Measurements from ENCODE around the gene MARCO.
"Not testable (repeated sequence)": the region's sequence is repeated elsewhere in the genome, so short reads cannot be mapped to it uniquely, and the experiment has no call there.

The MARCO gene

DNA sequence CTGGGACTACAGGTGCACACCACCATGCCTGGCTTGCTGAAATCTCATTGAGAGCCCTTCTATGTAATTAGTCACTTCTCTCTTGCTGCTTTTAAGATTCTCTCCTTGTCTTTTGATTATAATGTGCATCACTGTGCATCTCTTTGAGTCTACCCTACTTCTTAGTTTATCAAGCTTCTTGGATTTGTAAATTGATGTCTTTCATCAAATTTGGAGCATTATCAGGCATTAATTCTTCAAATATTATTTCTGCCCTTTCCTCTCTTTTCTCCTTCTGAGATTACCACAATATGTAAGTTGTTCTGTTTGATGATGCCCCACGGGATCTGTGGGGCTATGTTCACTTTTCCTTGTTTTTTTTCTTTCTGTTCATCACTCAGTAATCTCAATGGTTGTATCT lies 9.0 kb upstream of the MARCO start:
- DNase-seq = no peak

DNA sequence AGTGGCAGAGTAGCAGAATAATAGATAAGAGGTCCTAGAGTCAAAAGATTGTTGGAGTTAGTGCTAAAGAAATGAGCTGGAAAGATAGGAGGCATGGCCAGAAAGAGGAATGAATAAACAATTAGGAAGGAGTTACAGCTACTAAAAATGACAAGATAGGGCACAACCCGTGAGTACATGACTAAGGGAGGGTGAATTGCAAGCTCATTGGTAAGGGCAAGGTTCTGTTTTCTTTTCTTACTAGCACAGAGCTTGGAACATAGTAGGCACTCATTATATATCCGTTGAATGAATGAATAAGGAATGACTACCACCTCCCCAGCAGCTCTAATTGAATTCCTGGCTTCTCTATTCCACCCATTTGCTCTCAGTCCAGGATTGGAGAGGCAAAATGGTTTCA lies 5.7 kb upstream of the MARCO start:
- DNase-seq = no peak

DNA sequence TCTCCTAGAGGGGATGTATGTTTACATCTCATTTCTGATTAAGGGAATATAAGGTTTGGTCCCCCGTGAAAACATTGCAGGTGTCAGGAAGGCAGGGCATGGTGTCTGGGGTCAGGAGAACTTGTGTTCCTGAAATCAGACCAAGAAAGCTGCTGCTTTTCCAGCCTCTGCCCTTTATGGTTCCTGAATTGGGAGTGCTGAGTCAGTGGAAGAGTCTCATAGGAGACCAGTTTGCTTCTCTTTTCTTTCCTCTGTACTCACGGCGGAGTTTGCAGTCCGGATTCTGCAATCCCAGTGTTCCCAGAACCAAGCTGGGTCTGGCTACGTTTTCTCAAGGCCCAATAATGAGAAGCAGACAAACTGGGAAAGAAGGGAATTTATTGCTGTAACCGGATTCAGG lies 5.1 kb upstream of the MARCO start:
- DNase-seq = no peak

DNA sequence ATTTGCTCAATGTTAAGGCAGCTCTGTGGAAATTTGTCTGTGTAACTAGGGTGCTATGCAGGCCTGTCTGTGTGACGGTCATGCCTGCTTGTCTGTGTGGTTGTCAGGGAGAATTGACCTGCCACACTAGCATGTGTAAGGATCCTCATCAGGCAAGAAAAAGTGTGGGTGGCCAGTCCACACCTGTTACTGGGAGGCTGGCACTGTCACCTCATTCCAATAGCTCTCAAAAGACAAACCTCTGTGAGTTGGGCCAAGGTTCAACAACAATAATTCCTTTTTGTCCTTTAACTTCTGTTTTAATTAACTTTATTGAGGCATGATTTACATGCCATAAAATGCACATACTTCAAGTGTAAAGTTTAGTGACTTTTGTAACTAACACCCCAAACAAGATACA lies 4.2 kb upstream of the MARCO start:
- no peak for DNase-seq

DNA sequence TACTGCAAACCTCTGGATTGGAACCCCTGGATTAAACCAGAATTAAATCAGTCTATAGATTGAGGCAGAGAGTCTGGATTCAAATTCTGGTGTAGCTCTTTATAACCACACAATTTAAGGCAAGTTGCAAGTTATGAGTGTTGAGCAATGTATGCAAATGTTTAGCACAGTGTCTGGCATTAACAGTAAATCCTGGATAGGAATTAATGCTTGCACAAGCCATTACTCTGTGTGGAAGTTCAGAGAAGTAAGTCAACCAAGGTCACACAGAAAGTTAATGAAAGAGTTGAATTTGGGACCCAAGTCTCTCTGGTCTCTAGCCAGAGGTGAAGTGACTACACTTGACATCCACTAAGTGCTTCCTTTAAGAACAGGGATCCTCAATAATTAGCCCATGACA lies 2.0 kb upstream of the MARCO start:
- DNase-seq = no peak

DNA sequence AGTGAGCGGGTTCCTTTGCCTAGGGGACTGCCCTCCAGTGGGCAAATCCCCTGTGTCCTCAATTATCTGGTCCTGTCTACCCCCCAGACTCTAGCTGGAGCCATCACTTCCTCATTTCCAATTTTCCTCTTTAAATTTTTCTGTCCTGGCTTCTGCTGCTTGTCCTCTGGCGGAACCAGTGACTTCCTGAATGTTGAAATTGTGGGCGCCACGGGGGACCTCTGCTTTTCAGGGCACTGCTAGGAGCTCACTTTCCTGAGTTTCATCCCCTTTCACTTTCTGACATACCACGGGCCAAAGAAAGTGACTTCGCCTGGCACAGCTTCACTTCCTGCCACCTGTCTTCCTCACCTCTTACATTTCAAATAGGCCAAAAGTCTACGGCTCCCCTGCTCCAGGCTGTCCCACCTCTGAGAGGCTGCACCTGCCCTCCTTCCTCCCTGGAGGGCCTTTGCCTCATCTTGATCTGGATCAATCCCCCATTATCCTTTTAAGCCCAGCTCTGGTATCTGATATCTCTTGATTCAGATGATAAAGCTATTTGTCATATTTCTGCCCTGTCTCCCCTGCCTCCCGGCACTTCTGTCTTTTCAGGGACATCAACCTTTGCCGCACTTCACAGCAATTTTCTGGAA lies 1.4 kb upstream of the MARCO start:
- DNase-seq = no peak

DNA sequence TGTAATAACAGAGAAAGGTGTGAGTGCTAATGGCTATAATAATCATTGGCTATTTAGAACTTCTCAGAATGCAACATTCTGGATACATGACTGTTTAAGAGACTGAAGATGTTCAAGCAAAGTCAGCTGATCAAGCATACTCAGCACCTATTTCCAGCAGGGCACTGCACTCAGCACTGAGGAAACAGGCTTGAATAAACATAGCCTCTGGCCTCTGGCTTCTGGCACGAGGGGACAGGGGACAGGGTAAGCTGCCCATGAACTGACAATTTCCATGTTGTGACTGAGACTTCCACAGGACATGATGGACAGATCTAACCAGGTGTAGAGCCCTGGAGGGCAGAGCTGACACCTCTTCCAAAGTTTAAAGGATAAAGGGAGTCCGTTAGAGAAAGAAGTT lies 1.3 kb downstream of the MARCO start:
- no peak for DNase-seq

DNA sequence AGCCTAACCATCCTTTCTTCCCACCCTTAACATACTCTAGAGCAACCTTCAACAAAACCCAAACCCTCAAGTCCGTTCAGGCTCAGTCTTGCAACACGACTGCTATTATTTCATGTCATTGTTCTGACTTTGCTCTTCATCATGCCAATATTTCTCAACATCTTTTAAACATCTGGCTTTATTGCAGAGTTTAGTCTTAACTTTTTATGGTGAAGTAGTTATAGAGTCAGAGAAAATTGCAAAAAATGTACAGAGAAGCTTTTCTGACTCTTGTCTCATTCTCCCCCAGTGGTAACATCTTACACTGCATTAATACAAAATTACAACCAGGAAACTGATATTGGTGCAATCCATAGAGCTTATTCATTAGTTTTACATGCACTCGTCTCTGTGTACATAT lies 3.9 kb downstream of the MARCO start:
- DNase-seq = no peak

DNA sequence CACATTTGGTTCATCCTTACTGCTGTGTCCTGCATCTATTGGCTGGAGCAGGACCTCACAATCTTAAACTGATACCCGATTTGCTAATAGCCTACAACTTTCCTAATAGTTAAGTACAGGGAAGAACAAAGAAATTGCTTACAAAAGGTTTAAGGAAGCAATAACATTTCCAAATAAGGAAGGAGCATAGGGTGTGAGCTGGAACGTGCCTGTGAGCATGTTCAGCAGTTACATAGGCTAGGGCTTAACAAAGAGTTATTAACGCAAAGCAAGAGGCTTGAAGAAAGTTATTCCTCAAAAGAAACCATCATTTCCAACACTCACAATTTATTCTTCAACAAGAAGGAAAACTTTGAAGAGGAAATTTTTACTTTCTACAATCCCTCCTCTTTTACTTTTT lies 6.3 kb downstream of the MARCO start:
- not testable (repeated sequence) for DNase-seq

DNA sequence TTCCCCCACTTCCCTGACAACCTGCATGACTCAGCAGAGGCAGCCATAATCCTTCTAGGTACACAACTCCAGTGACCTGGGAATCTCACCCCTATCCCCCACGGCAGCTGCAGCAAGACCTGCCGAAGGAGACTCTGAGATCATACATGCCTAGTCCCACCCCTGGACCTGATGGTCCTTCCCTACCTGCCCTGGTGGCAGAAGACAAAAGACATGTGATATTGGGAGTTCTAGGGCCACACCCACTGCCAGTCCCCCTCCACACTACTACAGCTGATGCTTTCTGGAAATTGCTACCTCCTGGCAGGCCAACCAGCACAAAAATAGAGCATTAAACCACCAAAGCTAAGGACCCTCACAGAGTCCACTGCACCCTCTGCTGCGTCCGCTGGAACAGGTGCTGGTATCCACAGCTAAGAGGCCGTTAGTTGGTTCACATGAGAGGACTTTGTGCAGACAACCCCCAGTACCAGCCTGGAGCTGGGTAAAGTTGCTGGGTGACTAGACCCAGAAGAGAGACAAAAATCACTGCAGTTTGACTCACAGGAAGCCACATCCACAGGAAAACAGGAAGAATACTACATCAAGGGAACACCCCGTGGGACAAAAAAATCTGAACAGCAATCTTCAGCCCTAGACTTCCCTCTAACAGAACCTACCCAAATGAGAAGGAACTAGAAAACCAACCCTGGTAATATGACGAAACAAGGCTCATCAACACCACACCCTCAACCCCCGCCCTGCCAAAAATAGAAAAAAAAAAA lies 12.5 kb downstream of the MARCO start:
- no peak for DNase-seq

DNA sequence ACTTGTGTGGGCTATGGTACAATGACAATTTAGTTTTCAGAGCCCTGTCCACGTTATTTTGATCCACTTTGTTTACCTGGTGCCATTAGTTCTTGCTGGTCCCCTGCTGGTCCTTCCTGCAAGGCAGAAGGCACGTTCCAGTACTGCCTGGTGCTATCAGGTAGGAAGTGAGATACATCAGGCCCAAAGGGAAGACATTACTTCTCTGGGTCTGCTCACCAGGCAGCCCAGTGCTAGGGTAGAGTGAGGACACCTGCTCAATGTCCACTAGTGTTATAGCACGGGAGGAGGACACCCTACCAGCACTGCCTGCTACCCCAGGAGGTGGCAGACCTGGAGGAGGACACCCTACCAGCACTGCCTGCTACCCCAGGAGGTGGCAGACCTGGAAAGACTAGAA lies 23.7 kb downstream of the MARCO start:
- DNase-seq = no peak

DNA sequence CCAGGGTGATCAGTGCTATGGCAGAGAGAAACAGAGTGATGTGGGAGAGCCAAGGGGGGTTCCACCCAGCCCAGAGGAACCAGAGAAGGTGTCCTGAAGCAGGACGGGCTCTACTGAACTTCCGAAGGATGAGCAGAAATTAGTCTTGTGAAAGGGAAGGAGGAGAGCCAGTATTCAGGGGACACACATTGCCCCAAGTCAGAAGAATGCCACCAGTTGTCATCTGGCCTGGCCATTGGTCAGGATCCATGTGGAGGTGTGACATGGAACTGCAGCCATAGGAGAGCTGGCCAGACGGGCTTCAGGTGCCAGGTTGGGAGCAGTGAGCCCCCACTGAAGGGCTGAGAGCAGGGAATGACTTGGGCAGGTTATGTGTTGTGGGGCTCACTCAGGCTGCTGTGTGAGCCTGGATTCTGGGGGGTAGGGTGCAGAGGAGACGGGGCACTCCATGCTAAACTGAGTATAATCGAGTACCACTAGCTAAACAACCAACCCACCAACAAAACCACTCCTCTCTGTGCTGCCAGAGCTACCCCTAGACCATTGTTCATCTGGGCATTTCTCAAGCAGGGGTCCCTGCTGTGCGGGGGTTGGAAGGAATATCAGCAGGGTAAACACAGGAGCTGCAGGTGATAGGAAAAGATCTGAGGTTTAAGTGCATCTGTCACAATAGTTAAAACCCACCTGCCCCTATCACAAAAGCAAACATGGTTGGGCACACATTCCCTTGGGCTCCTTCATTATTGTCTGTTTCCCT lies 25.3 kb downstream of the MARCO start:
- DNase-seq = no peak

DNA sequence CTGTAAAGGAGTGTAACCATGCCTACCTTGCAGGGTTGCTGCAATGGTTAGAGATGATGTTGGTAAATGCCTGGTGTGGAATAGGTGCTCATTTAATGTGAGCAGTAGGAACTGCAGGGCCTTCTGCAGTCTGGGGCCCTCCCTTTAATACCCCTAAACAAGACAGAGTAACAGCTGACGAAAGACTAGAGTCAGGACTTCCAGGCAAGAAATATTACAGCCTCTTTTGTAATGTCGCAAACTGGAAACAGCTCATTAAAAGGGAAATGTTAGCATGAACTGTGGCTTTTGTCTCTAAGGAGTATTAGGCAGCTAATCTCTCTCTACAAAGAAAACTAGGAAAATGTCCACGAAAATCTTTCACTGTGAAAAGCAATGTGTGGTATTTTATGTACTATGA lies 26.0 kb downstream of the MARCO start:
- DNase-seq = no peak

DNA sequence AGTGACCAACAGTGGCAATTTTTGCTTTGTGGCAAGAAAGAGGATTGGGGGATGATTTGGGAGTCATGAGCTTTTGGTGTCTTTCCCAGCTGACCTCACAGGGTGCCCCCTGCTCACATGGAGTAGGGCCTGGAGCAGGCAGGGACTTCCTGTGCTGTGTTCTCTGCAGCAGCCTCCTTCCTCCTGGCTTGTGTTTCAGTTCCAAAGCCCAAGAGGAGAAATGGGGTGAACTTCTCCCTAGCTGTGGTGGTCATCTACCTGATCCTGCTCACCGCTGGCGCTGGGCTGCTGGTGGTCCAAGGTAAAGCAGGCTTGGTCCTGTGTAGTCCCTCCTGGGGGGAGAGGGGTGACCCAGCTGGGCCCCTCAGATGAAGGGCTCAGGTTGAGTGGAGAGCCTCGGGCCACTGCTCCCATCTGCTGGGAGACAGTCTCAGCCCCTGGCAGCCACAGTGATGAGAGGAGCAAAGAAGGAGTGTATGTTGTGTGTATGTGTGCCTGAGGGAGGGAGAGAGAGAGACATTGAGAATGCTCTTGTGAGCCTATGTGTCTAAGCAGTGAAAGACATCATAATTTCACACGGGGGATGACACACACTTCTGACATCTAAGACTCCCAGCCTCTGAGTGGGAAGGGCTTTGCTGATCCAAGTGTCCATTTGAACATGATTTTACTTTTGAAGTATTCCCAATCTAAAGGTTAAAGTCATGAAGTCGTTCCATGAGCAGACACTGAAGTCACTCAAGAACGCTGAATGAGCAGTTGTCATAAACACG lies 27.2 kb downstream of the MARCO start:
- DNase-seq = no peak

DNA sequence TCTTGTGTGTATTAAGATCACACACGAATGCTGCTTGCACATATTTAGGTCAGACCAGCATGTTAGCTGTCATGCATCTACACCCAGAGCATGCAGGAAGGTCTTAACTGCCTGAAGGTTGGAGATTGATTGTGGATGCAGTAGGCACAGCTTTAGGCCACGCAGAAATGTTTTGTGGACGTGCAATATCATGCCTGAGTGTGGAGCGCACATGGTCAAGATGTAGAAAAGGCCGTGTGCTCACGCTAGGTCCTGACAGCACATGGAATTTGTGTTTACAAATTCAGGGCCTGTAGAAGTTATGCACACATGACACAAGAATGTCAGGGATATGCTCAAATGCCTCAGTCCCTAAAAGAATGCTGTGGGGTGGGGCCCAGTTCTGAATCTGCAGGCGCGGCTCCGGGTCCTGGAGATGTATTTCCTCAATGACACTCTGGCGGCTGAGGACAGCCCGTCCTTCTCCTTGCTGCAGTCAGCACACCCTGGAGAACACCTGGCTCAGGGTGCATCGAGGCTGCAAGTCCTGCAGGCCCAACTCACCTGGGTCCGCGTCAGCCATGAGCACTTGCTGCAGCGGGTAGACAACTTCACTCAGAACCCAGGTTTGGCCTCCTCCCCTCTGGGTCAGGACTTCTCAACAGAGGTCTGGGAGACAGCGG lies 27.9 kb downstream of the MARCO start:
- no peak for DNase-seq

DNA sequence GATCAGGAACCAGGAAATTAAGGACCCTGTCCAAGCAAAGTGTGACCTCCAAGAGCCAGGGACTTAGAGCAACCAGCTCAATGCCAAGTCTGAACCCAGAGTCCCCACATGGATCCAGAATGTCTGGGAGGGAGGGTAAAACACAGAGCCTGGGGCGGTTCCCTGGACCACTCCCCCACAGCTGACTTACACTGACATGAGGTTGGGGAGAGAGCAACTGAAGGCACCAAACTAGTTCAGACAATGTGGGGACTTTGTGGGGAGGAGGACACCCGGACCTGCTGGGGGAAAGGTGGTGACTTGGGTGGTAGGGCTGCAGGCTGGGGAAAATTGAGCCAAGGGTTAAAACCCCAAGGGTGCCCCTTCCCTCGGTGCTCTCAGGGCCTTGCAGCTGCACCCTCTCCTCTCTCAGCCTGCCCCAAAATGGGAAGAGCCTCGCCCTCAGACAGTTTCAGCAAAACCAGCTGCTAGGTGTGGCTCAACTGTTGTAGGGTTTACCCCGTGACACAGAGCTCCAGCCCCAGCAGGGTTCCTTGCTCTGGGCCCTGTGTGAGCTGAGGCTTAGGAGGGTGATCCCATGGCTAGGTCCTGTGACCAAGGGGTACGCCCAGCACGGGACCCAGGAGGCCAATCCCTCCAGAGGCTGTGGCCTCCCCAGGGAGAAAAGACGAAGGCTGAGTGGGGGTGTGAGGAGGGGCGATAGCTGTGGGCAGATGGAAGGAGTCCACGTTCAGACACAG lies 28.6 kb downstream of the MARCO start:
- DNase-seq = no peak

DNA sequence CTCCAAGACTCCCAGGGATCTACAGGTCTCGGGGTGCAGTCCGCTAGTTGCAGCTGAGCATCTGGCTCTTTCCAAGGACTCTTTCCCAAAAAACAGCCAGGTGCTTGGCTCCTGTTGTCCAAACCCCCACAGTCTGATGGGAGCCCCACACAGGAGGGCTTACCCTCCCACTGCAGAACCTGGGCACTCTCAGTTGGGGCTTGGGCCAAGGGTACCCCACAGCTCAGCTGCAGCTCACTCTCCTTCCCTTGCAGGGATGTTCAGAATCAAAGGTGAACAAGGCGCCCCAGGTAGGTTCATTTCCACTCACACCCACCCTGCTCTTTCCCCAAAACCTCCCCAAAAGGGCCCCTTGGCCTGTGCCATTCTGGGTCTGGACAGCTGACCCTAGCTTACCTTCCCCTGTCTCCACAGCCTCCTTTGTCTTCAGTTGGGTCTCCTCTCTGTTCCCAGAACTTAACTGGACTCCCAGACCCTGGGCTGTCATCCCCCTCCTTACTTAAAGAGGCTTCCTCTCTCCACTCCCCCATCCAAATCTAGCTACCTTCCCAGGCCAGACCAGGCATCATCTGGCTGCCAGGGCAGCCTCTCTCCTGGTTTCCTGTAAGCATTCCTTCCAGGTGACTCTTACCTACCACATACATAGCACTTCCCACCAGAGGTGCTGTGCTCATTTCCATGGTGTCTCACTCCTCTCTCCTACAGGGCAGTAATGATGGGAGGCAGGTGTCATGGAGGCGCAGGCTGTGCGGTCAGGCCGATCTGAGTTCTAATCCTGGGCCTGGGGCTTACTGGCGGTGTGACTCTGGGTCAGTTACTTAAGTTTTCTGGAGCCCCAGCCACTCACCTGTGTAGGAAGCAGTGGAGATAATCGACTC lies 29.5 kb downstream of the MARCO start:
- no peak for DNase-seq

DNA sequence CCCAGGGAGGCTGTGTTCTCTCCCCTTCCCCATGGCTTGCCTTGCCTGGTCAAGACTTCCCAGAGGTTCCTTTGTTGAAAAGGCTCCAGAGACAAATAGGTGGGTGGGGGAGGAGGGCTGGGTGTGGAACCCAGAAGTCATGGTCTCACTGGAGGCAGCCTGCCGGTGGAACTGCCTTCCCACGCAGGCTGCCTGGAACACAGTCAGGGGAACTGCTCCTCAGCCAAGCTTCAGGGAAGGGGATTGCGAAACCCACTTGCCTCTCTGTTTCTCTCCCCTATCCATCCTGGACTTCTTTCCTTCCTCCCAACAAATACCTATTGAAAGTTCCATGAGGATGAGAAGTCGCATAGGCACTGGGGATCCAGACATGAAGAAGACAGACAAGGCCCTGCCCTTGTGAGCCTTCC lies 31.6 kb downstream of the MARCO start:
- DNase-seq = no peak

DNA sequence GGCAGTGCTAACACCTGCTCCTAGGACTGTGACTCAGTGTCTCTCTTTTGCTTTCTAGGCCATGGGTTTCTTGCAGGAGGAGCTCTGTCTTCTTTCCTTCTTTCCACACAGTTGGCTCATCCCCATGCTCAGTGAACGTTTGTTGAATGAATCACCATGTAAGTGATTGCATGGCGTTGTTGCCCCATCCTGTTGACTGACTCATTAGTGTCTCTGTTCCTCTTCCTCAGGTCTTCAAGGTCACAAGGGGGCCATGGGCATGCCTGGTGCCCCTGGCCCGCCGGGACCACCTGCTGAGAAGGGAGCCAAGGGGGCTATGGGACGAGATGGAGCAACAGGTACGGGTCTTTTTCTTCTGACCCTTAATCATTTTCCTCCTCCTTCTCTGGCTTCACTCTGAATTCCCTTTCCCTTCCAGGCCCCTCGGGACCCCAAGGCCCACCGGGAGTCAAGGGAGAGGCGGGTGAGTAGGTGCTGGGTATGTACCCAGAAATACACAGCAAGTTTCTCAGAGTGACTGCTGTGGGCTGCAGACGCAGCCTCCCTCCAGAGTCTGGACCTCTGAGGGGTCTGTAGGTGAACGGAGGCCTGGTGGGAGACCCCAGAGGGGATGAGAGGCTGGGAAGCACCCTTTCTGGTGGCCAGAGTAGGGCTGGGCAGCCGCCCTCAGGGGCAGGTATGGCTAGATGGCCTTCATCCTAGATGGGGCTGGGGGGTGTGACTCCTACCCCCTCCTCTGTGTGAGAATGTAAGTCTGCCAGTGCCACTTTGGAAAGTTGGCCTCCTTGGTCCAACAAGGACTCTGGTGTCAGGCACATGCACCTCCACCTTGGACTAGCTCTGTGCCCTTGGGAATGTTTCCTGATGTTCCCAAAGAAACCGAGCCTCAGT lies 32.4 kb downstream of the MARCO start:
- DNase-seq = no peak

DNA sequence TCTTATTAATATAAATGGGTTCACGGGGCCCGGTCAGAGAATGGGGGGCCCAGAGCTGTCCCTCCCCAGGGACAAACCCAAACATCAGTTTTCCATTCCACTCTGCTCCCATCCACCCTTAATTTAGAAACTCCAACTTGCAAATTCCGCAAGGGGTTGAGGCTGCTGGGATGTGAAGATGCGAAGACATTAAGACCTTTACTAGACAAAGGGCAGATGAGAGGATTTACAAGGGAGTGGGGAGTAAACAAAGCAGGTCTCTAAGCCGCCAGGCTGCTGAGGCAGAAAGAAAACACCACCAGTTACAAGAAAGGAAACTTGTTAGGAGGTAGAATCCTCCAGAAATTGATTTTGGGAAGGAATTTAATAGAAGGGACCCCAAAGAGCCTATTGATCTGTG lies 33.1 kb downstream of the MARCO start:
- DNase-seq = no peak
